ENCODE data around the gene GON4L.

Gene GON4L

DNA sequence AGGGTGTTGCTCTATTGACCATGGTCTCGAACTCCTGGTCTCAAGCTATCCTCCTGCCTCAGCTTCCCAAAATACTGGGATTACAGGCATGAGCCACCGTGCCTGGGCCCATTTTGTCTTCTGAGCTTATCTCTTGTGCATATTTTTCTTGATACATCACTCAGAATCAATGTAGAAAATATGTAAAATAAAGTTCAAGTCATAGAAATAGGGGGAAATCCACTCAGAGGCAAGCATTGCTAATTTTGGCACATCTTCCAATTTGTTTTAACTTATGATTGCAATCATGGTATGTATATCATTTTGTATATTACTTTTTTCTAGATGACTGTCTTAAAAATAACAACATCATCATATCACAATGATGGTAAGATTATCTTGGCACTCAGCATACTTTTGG lies 32.6 kb upstream of the GON4L start:
- no peak for ATAC-seq (replicated peaks)
- Mint-ChIP-seq H3K27me3 (no peaks in the 10 kb centered on the region), H3K4me3 (no peak overlapping the region), H3K9me3 (no peaks in the 10 kb centered on the region), H3K36me3 (ENCODE audit: insufficient read depth) (peaks cover 14% of the 10 kb centered on the region), H3K4me1 (ENCODE audit: low read depth in 2 of 2) (peaks cover 6 to 9% of the 10 kb centered on the region in 2 donors), H3K27ac (no peak overlapping the region)
- no peak for DNase-seq

DNA sequence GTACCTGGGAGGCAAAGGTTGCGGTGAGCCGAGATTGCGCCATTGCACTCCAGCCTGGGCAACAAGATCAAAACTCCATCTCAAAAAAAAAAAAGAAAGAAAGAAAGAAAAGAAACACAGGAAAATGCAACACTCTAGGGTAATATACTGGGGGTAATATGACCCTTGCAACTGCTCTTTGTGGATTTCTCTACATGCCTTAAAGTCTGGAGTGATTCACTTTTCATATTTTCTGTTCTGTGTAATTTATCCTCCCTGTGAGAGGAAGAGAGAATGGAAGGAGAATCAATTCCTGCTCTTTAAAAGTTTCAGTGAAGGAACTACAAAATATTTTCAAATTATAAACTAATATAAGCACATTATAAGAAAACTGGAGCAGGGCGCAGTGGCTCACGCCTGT lies 31.5 kb upstream of the GON4L start:
- H3K36me3 Mint-ChIP-seq (ENCODE audit: insufficient read depth): peaks cover 14% of the 10 kb centered on the region
- H3K4me1 Mint-ChIP-seq (ENCODE audit: low read depth in 2 of 2): peaks cover 5% of the 10 kb centered on the region in 2 donors
- no peak overlapping the region for H3K27ac Mint-ChIP-seq
- no peaks in the 10 kb centered on the region for H3K27me3 Mint-ChIP-seq
- H3K9me3 Mint-ChIP-seq: no peaks in the 10 kb centered on the region
- ATAC-seq (replicated peaks): no peak
- no peak overlapping the region for H3K4me3 Mint-ChIP-seq
- DNase-seq: no peak

- Mint-ChIP-seq H3K4me1 (ENCODE audit: low read depth in 2 of 2) (peaks cover 0 to 5% of the 10 kb centered on the region in 2 donors), H3K9me3 (no peaks in the 10 kb centered on the region), H3K36me3 (ENCODE audit: insufficient read depth) (peaks cover 30% of the 10 kb centered on the region), H3K27ac (no peak overlapping the region), H3K27me3 (no peaks in the 10 kb centered on the region), H3K4me3 (no peak overlapping the region)
- DNase-seq (no peak), ATAC-seq (replicated peaks) (no peak)
Measured at GRCh38 chr1:155884982-155885381, 28.0 kb upstream of the GON4L start.

GRCh38 chr1:155884031-155884960 lies 27.3 kb upstream of the GON4L start:
- peaks cover 2 to 5% of the 10 kb centered on the region in 2 donors for H3K4me1 Mint-ChIP-seq (ENCODE audit: low read depth in 2 of 2)
- ATAC-seq (replicated peaks): no peak
- DNase-seq: no peak
- peaks cover 34% of the 10 kb centered on the region for H3K36me3 Mint-ChIP-seq (ENCODE audit: insufficient read depth)
- no peaks in the 10 kb centered on the region for H3K27me3 Mint-ChIP-seq
- no peaks in the 10 kb centered on the region for H3K9me3 Mint-ChIP-seq
- H3K4me3 Mint-ChIP-seq: no peak overlapping the region
- peak overlapping the region; percentile 18 to 47 for H3K27ac Mint-ChIP-seq

GRCh38 chr1:155882766-155883165 lies 25.8 kb upstream of the GON4L start:
- Mint-ChIP-seq H3K36me3 (ENCODE audit: insufficient read depth) (peaks cover 34% of the 10 kb centered on the region), H3K9me3 (no peaks in the 10 kb centered on the region), H3K4me3 (no peak overlapping the region), H3K4me1 (ENCODE audit: low read depth in 2 of 2) (peaks cover 2 to 5% of the 10 kb centered on the region in 2 donors), H3K27me3 (no peaks in the 10 kb centered on the region), H3K27ac (no peak overlapping the region)
- ATAC-seq (replicated peaks): no peak
- no peak for DNase-seq

- H3K27me3 Mint-ChIP-seq: no peaks in the 10 kb centered on the region
- DNase-seq (no peak), ATAC-seq (replicated peaks) (no peak)
- peaks cover 33% of the 10 kb centered on the region for H3K36me3 Mint-ChIP-seq (ENCODE audit: insufficient read depth)
- peaks cover 2 to 5% of the 10 kb centered on the region in 2 donors for H3K4me1 Mint-ChIP-seq (ENCODE audit: low read depth in 2 of 2)
- H3K27ac Mint-ChIP-seq: no peak overlapping the region
- no peak overlapping the region for H3K4me3 Mint-ChIP-seq
- H3K9me3 Mint-ChIP-seq: no peaks in the 10 kb centered on the region
Measured at GRCh38 chr1:155882235-155882634, 25.2 kb upstream of the GON4L start.

- no peaks in the 10 kb centered on the region for H3K9me3 Mint-ChIP-seq
- no peak overlapping the region for H3K4me3 Mint-ChIP-seq
- peaks cover 36% of the 10 kb centered on the region for H3K36me3 Mint-ChIP-seq (ENCODE audit: insufficient read depth)
- ATAC-seq (replicated peaks) (no peak), DNase-seq (no peak)
- peaks cover 2 to 5% of the 10 kb centered on the region in 2 donors for H3K4me1 Mint-ChIP-seq (ENCODE audit: low read depth in 2 of 2)
- H3K27me3 Mint-ChIP-seq: no peaks in the 10 kb centered on the region
- no peak overlapping the region for H3K27ac Mint-ChIP-seq
Measured at GRCh38 chr1:155880950-155881349, 23.9 kb upstream of the GON4L start.

DNA sequence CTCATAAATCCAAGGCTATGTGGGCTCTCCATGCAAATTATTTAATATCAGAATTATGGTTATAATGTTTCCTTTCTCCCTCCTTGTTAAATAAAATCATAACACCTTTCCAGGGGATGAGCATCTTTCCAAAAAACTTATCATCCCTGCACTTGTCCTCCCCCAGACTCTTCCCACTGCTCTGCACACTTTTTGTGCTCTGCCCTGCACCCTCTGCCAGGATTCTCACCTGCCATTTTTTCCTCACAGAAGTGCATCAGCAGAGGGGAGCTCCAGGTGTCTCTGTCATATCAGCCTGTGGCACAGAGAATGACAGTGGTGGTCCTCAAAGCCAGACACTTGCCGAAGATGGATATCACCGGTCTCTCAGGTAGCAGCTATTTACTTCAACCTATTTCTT lies 23.2 kb upstream of the GON4L start:
- Mint-ChIP-seq H3K9me3 (no peaks in the 10 kb centered on the region), H3K27me3 (no peaks in the 10 kb centered on the region), H3K4me3 (no peak overlapping the region), H3K27ac (no peak overlapping the region), H3K36me3 (ENCODE audit: insufficient read depth) (peaks cover 33% of the 10 kb centered on the region), H3K4me1 (ENCODE audit: low read depth in 2 of 2) (peaks cover 2 to 5% of the 10 kb centered on the region in 2 donors)
- ATAC-seq (replicated peaks) (no peak), DNase-seq (no peak)

DNA sequence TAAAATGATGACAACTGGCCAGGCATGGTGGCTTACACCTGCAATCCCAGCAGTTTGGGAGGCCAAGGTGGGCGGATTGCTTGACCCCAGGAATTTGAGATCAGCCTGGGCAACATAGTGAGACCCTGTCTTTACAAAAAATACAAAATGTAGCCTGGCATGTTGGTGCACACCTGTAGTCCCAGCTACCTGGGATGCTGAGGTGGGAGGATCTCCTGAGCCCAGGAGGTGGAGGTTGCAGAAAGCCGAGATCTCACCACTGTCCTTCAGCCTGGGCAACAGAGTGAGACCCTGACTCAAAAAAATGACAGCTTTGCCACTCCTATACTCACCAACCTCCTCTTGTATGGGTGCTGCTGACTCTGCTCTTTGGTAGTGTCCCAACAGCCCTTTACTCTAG lies 20.9 kb upstream of the GON4L start:
- ATAC-seq (replicated peaks) (no peak), DNase-seq (no peak)
- H3K4me1 Mint-ChIP-seq (ENCODE audit: low read depth in 2 of 2): peaks cover 2 to 5% of the 10 kb centered on the region in 2 donors
- peaks cover 45% of the 10 kb centered on the region for H3K36me3 Mint-ChIP-seq (ENCODE audit: insufficient read depth)
- H3K27me3 Mint-ChIP-seq: no peaks in the 10 kb centered on the region
- H3K27ac Mint-ChIP-seq: peak overlapping the region in 1 of 2 donors; percentile 18
- no peak overlapping the region for H3K4me3 Mint-ChIP-seq
- no peaks in the 10 kb centered on the region for H3K9me3 Mint-ChIP-seq

DNA sequence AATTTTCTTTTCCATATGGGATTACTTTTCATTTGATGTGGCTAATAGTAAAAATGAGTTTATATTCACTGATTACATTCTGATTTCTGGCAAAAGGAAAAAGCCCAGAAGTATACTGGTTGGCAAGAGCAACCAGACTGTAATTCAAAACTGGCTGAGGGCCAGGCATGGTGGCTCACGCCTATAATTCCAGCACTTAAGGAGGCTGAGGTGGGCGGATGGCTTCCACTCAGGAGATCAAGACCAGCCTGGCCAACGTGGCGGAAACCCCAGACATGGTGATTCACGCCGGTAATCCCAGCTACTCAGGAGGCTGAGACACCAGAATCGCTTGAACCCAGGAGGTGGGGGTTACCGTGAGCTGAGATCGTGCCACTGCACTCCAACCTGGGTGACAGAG lies 16.8 kb upstream of the GON4L start:
- Mint-ChIP-seq H3K36me3 (ENCODE audit: insufficient read depth) (peaks cover 41% of the 10 kb centered on the region), H3K9me3 (no peaks in the 10 kb centered on the region), H3K4me3 (no peak overlapping the region), H3K27ac (no peak overlapping the region), H3K27me3 (no peaks in the 10 kb centered on the region), H3K4me1 (ENCODE audit: low read depth in 2 of 2) (peaks cover 3 to 4% of the 10 kb centered on the region in 2 donors)
- ATAC-seq (replicated peaks): no peak
- no peak for DNase-seq

DNA sequence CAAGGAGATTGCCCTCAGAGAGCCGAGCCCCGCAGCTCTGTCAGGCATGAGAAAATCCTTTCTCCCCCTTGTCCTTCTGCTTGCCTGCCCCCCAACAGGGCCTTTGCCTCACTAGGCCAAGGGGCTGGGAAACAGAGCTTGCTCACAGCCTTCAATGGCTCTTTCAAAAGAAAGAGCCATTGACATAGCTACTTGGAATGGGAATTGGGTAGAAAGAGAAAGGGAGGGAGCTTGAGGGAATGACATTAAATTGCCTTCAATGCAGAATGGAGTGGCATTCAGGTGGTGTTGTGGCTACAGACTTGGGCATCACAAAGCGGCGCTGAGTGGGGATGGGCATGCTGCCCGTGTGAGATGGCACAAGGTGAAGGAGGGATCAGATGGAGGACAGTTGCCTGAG lies 15.5 kb upstream of the GON4L start:
- no peak overlapping the region for H3K27ac Mint-ChIP-seq
- no peak overlapping the region for H3K4me3 Mint-ChIP-seq
- H3K9me3 Mint-ChIP-seq: no peaks in the 10 kb centered on the region
- no peak for DNase-seq
- ATAC-seq (replicated peaks): no peak
- no peaks in the 10 kb centered on the region for H3K27me3 Mint-ChIP-seq
- H3K36me3 Mint-ChIP-seq (ENCODE audit: insufficient read depth): peaks cover 40% of the 10 kb centered on the region
- peaks cover 3 to 4% of the 10 kb centered on the region in 2 donors for H3K4me1 Mint-ChIP-seq (ENCODE audit: low read depth in 2 of 2)

- peak overlapping the region in 1 of 2 donors; percentile 25 for H3K27ac Mint-ChIP-seq
- no peak for ATAC-seq (replicated peaks)
- H3K4me1 Mint-ChIP-seq (ENCODE audit: low read depth in 2 of 2): peaks cover 3 to 4% of the 10 kb centered on the region in 2 donors
- H3K9me3 Mint-ChIP-seq: no peaks in the 10 kb centered on the region
- H3K27me3 Mint-ChIP-seq: no peaks in the 10 kb centered on the region
- peaks cover 33% of the 10 kb centered on the region for H3K36me3 Mint-ChIP-seq (ENCODE audit: insufficient read depth)
- no peak overlapping the region for H3K4me3 Mint-ChIP-seq
- no peak for DNase-seq
Measured at GRCh38 chr1:155871390-155871789, 14.4 kb upstream of the GON4L start.

GRCh38 chr1:155867766-155868165 lies 10.8 kb upstream of the GON4L start:
- ATAC-seq (replicated peaks) (no peak), DNase-seq (no peak)
- no peaks in the 10 kb centered on the region for H3K9me3 Mint-ChIP-seq
- no peak overlapping the region for H3K4me3 Mint-ChIP-seq
- no peaks in the 10 kb centered on the region for H3K27me3 Mint-ChIP-seq
- peaks cover 3 to 4% of the 10 kb centered on the region in 2 donors for H3K4me1 Mint-ChIP-seq (ENCODE audit: low read depth in 2 of 2)
- H3K27ac Mint-ChIP-seq: peak overlapping the region in 1 of 2 donors; percentile 35
- H3K36me3 Mint-ChIP-seq (ENCODE audit: insufficient read depth): peaks cover 18% of the 10 kb centered on the region

GRCh38 chr1:155864393-155864792 lies 7.4 kb upstream of the GON4L start:
- no peak overlapping the region for H3K4me3 Mint-ChIP-seq
- peaks cover 22% of the 10 kb centered on the region for H3K36me3 Mint-ChIP-seq (ENCODE audit: insufficient read depth)
- no peak for ATAC-seq (replicated peaks)
- H3K4me1 Mint-ChIP-seq (ENCODE audit: low read depth in 2 of 2): peaks cover 11 to 19% of the 10 kb centered on the region in 2 donors
- no peak overlapping the region for H3K27ac Mint-ChIP-seq
- H3K9me3 Mint-ChIP-seq: no peaks in the 10 kb centered on the region
- no peaks in the 10 kb centered on the region for H3K27me3 Mint-ChIP-seq
- DNase-seq: no peak
